ENCODE measurements around the gene SORCS3. TPM values are rescaled to one million over a fixed set of nuclear protein-coding genes. Genes with fewer than 3 reads are reported as not detected.

Gene SORCS3
- total and polyA plus RNA-seq, 2 of the 4 experiments (the other 2 are of a cell fraction): not detected

GRCh38 chr10:104947314-104947713 lies 306.2 kb downstream of the SORCS3 start:
- no peak overlapping the region for H3K4ac ChIP-seq (ENCODE audit: low read depth, low read length)
- no peak overlapping the region for H3K23ac ChIP-seq (ENCODE audit: low read depth, low read length)
- H3K56ac ChIP-seq (ENCODE audit: extremely low read depth, insufficient read depth, low read length): no peak overlapping the region
- no peak overlapping the region for H4K8ac ChIP-seq (ENCODE audit: low read depth in 2 of 2, low read length in 2 of 2)
- H2BK5ac ChIP-seq (ENCODE audit: low read depth, low read length, poor library complexity, severe bottlenecking): no peak overlapping the region
- H2BK20ac ChIP-seq (ENCODE audit: low read depth, low read length): no peak overlapping the region
- ATAC-seq (ENCODE audit: low read depth) (no peak), DNase-seq (no peak)
- POLR2A ChIA-PET (ENCODE audit: unreplicated experiment): no interaction called here
- no peak overlapping the region for H2AFZ ChIP-seq (replicated peaks; ENCODE audit: low read length, poor library complexity)
- no peak overlapping the region for H2BK15ac ChIP-seq (ENCODE audit: low read depth, low read length)
- CTCF ChIA-PET: no interaction called here
- WGBS, 2 experiments (ENCODE audit: extremely low coverage in 2 of 2, insufficient read length in 1 of 2): no CpG with 5 or more reads among the region's 9 CpGs
- no peak overlapping the region for H3K14ac ChIP-seq (replicated peaks; ENCODE audit: low read depth, low read length)
- BruUV-seq (replicated peaks): no TSS peak
- H3K79me1 ChIP-seq (ENCODE audit: low read depth in 1 of 2, low read length in 2 of 2): no peaks in the 10 kb centered on the region
- no peak overlapping the region for H4K91ac ChIP-seq (ENCODE audit: insufficient read depth, low read depth, low read length)
- no peak overlapping the region for H4K5ac ChIP-seq (ENCODE audit: low read depth, low read length)
- H3K4me1 ChIP-seq (ENCODE audit: control insufficient read depth, insufficient read depth, low read length): no peaks in the 10 kb centered on the region
- in situ Hi-C loops (cut with MboI; ENCODE audit: low sequenced_read_pairs) (no loop called here), intact Hi-C loops (cut with micrococcal nuclease) (no loop called here), dilution Hi-C loops (cut with HindIII; ENCODE audit: low sequenced_read_pairs, unreplicated experiment) (no loop called here)
- no peaks in the 10 kb centered on the region for H4K20me1 ChIP-seq (ENCODE audit: insufficient read depth, low read length)
- TF ChIP-seq, protein P1, sequence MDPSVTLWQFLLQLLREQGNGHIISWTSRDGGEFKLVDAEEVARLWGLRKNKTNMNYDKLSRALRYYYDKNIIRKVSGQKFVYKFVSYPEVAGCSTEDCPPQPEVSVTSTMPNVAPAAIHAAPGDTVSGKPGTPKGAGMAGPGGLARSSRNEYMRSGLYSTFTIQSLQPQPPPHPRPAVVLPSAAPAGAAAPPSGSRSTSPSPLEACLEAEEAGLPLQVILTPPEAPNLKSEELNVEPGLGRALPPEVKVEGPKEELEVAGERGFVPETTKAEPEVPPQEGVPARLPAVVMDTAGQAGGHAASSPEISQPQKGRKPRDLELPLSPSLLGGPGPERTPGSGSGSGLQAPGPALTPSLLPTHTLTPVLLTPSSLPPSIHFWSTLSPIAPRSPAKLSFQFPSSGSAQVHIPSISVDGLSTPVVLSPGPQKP (IDR thresholded peaks at IDR 0.05; ENCODE audit: borderline replicate concordance, low read depth, low read length): no peak
- TF ChIP-seq BHLHE40 (IDR thresholded peaks at IDR 0.05; ENCODE audit: low read depth, low read length): no peak
- no peak for TF ChIP-seq FOS (IDR thresholded peaks at IDR 0.05; ENCODE audit: low read depth, low read length)
- no peak for TF ChIP-seq CTCF (conservative IDR thresholded peaks at IDR 0.05; ENCODE audit: low read depth, low read length)
- no peak for TF ChIP-seq MAZ (IDR thresholded peaks at IDR 0.05; ENCODE audit: borderline replicate concordance, low read depth, low read length)
- no peak for TF ChIP-seq POLR2A (IDR thresholded peaks at IDR 0.05; ENCODE audit: low read depth, low read length)
- TF ChIP-seq RFX5 (IDR thresholded peaks at IDR 0.05; ENCODE audit: low read depth, low read length): no peak
- TF ChIP-seq RAD21 (IDR thresholded peaks at IDR 0.05; ENCODE audit: low read length): no peak
- TF ChIP-seq SMC3 (IDR thresholded peaks at IDR 0.05; ENCODE audit: low read depth, low read length): no peak
- no peak for TF ChIP-seq CEBPB (IDR thresholded peaks at IDR 0.05; ENCODE audit: low read depth, low read length)
- TF ChIP-seq MAFK (IDR thresholded peaks at IDR 0.05; ENCODE audit: low read depth, low read length): no peak
- H3K9me1 ChIP-seq (ENCODE audit: insufficient read depth, low read length): no peaks in the 10 kb centered on the region
- H3K27ac ChIP-seq (ENCODE audit: insufficient read depth, low read length): no peak overlapping the region
- no peak overlapping the region for H2BK120ac ChIP-seq (ENCODE audit: low read depth, low read length)
- no peaks in the 10 kb centered on the region for H3K27me3 ChIP-seq (ENCODE audit: control insufficient read depth, insufficient read depth, low read length)
- no peaks in the 10 kb centered on the region for H3K36me3 ChIP-seq (ENCODE audit: control insufficient read depth, insufficient read depth, low read length)
- no peak overlapping the region for H3K9ac ChIP-seq (ENCODE audit: low read depth, low read length)
- no peak overlapping the region for H2AK5ac ChIP-seq (ENCODE audit: low read depth, low read length)
- no peak overlapping the region for H2AK9ac ChIP-seq (replicated peaks; ENCODE audit: low read depth, low read length, poor library complexity)
- H3K4me3 ChIP-seq (ENCODE audit: insufficient read depth, low read depth, low read length): no peak overlapping the region
- H3K9me3 ChIP-seq (ENCODE audit: control insufficient read depth, insufficient read depth, low read length): peaks cover 17% of the 10 kb centered on the region
- H3K4me2 ChIP-seq (ENCODE audit: low read depth, low read length): no peak overlapping the region
- no peak overlapping the region for H3K18ac ChIP-seq (ENCODE audit: low read depth, low read length)

Data from IMR-90 (cell line).